Measurements from ENCODE around the gene NMT2. TPM values are rescaled to one million over a fixed set of nuclear protein-coding genes. Genes with fewer than 3 reads are reported as not detected.

The NMT2 gene
- polyA plus RNA-seq, 1 donor from 2014 or later = 24.6 TPM

GRCh38 chr10:15075421-15075820 lies 93.1 kb downstream of the NMT2 start:
- Histone ChIP-seq H3K9me2 (ENCODE audit: insufficient read depth, low read length) (no peaks in the 10 kb centered on the region), H3K27me3 (ENCODE audit: insufficient read depth, low read depth, low read length) (no peaks in the 10 kb centered on the region), H3F3A (ENCODE audit: insufficient read depth, low read length, poor library complexity, severe bottlenecking) (no peaks in the 10 kb centered on the region), H4K20me1 (ENCODE audit: insufficient read depth) (no peaks in the 10 kb centered on the region), H3K79me2 (replicated peaks; ENCODE audit: insufficient read depth, low read length) (no peaks in the 10 kb centered on the region), H3K27ac (ENCODE audit: low read length) (no peak overlapping the region), H3K36me3 (ENCODE audit: insufficient read depth, low read length) (no peaks in the 10 kb centered on the region), H3K4me2 (ENCODE audit: low read length) (no peak overlapping the region), H3K9me3 (ENCODE audit: low read length) (no peaks in the 10 kb centered on the region), H2AFZ (ENCODE audit: low read depth, low read length) (no peak overlapping the region), H3K4me3 (ENCODE audit: low read length) (no peak overlapping the region), H3K9ac (ENCODE audit: low read length) (no peak overlapping the region)
- TF ChIP-seq POLR2AphosphoS5 (IDR thresholded peaks at IDR 0.05) = no peak
- no peak for TF ChIP-seq RAD21 (conservative IDR thresholded peaks at IDR 0.05)
- TF ChIP-seq EZH2 (IDR thresholded peaks at IDR 0.05; ENCODE audit: borderline replicate concordance, insufficient read depth, low read length, poor library complexity, severe bottlenecking) = no peak
- no peak for TF ChIP-seq CTCF (IDR thresholded peaks at IDR 0.05; ENCODE audit: poor library complexity, severe bottlenecking)
- TF ChIP-seq EP300 (conservative IDR thresholded peaks at IDR 0.05; ENCODE audit: poor library complexity, severe bottlenecking) = no peak
- TF ChIP-seq TAF1 (IDR thresholded peaks at IDR 0.05; ENCODE audit: low read depth) = no peak
- TF ChIP-seq MXI1 (conservative IDR thresholded peaks at IDR 0.05; ENCODE audit: poor library complexity, severe bottlenecking) = no peak
- no peak for TF ChIP-seq SMC3 (conservative IDR thresholded peaks at IDR 0.05; ENCODE audit: poor library complexity)
- no peak for TF ChIP-seq REST (IDR thresholded peaks at IDR 0.05; ENCODE audit: borderline replicate concordance)

GRCh38 chr10:15072358-15072757 lies 96.1 kb downstream of the NMT2 start:
- Histone ChIP-seq H3K36me3 (ENCODE audit: insufficient read depth, low read length) (no peaks in the 10 kb centered on the region), H3K9ac (ENCODE audit: low read length) (no peak overlapping the region), H2AFZ (ENCODE audit: low read depth, low read length) (no peak overlapping the region), H3K9me2 (ENCODE audit: insufficient read depth, low read length) (no peaks in the 10 kb centered on the region), H3K4me2 (ENCODE audit: low read length) (no peak overlapping the region), H3K4me3 (ENCODE audit: low read length) (no peak overlapping the region), H3K27ac (ENCODE audit: low read length) (no peak overlapping the region), H3K79me2 (replicated peaks; ENCODE audit: insufficient read depth, low read length) (no peaks in the 10 kb centered on the region), H3F3A (ENCODE audit: insufficient read depth, low read length, poor library complexity, severe bottlenecking) (no peaks in the 10 kb centered on the region), H3K9me3 (ENCODE audit: low read length) (no peaks in the 10 kb centered on the region), H4K20me1 (ENCODE audit: insufficient read depth) (no peaks in the 10 kb centered on the region), H3K27me3 (ENCODE audit: insufficient read depth, low read depth, low read length) (no peaks in the 10 kb centered on the region)
- TF ChIP-seq MXI1 (conservative IDR thresholded peaks at IDR 0.05; ENCODE audit: poor library complexity, severe bottlenecking) (no peak), CTCF (IDR thresholded peaks at IDR 0.05; ENCODE audit: poor library complexity, severe bottlenecking) (no peak), RAD21 (conservative IDR thresholded peaks at IDR 0.05) (no peak), POLR2AphosphoS5 (IDR thresholded peaks at IDR 0.05) (no peak), EZH2 (IDR thresholded peaks at IDR 0.05; ENCODE audit: borderline replicate concordance, insufficient read depth, low read length, poor library complexity, severe bottlenecking) (no peak), TAF1 (IDR thresholded peaks at IDR 0.05; ENCODE audit: low read depth) (no peak), EP300 (conservative IDR thresholded peaks at IDR 0.05; ENCODE audit: poor library complexity, severe bottlenecking) (no peak), SMC3 (conservative IDR thresholded peaks at IDR 0.05; ENCODE audit: poor library complexity) (no peak), REST (IDR thresholded peaks at IDR 0.05; ENCODE audit: borderline replicate concordance) (no peak)
